K562 (cell line): ENCODE data around the gene THRSP. TPM values are rescaled to one million over a fixed set of nuclear protein-coding genes. Genes with fewer than 3 reads are reported as not detected.
A peak's percentile ranks its signal among the peaks of the same experiment; 100 is the strongest.

ENCODE experiments used
- ARNT ChIP-seq, 2 experiments: fragments of 450-650 bp; IDR thresholded peaks; 2 replicates each; pipeline ENCODE4 v1.6.1; 2016; ENCODE audit warnings: mild to moderate bottlenecking in 1 of 2
- CEBPG ChIP-seq, 3 experiments: fragments of 200-800 bp in 1 of 3; sonication (Bioruptor generic) in 1 of 3; sonication (generic) in 1 of 3; formaldehyde crosslinking in 1 of 3; IDR thresholded peaks in 2 of 3; conservative IDR thresholded peaks in 1 of 3; 2 replicates each; pipeline versions ENCODE4 v1.6.1 to v1.8.0; 2016 to 2022; ENCODE audit warnings: missing compliant biosample characterization in 2 of 3, missing genetic modification characterization in 2 of 3, mild to moderate bottlenecking in 1 of 3, missing genetic modification reagents in 1 of 3
- ETV5 ChIP-seq: sonication (generic); formaldehyde crosslinking; IDR thresholded peaks from 2 replicates; pipeline ENCODE4 v1.4.0; 2020; ENCODE audit warnings: low read depth, mild to moderate bottlenecking, missing genetic modification reagents
- ETV6 ChIP-seq, 3 experiments: fragments of 150-350 bp in 1 of 3; sonication (generic) in 1 of 3; formaldehyde crosslinking in 1 of 3; IDR thresholded peaks; 2 replicates each; pipeline versions ENCODE4 v1.6.1 to v1.8.0; 2014 to 2022; ENCODE audit warnings: borderline replicate concordance in 2 of 3, low read depth in 2 of 3, antibody characterized with exemption in 1 of 3, low read length in 1 of 3, mild to moderate bottlenecking in 1 of 3, missing genetic modification reagents in 1 of 3
- HMG20A ChIP-seq: fragments of 450-650 bp; formaldehyde crosslinking; conservative IDR thresholded peaks from 2 replicates; pipeline ENCODE4 v1.4.0; 2020; ENCODE audit warnings: mild to moderate bottlenecking, mixed read lengths
- NCOA1 ChIP-seq: fragments of 450-650 bp; IDR thresholded peaks from 2 replicates; pipeline ENCODE4 v1.6.1; 2016; ENCODE audit warnings: low read depth
- NR0B1 ChIP-seq: fragments of 450-650 bp; IDR thresholded peaks from one replicate; pipeline ENCODE4 v1.6.1; 2018; ENCODE audit warnings: mild to moderate bottlenecking, moderate library complexity; ENCODE audit not compliant: partially characterized antibody
- POLR2G ChIP-seq: fragments of 200-400 bp; formaldehyde crosslinking; IDR thresholded peaks from 2 replicates; pipeline ENCODE4 v1.6.1; 2017; ENCODE audit warnings: low read depth, mild to moderate bottlenecking, antibody characterized with exemption, low read length, moderate library complexity
- RUNX1 ChIP-seq: sonication (generic); IDR thresholded peaks from 2 replicates; pipeline ENCODE4 v1.6.1; 2016; ENCODE audit warnings: antibody characterized with exemption, low read depth
- SIX5 ChIP-seq, 2 experiments: IDR thresholded peaks; 2 replicates each; pipeline ENCODE4 v1.6.1; 2011; ENCODE audit warnings: low read length in 2 of 2, borderline replicate concordance in 1 of 2, low read depth in 1 of 2, mild to moderate bottlenecking in 1 of 2, moderate library complexity in 1 of 2; ENCODE audit not compliant: insufficient read depth in 1 of 2
- TAF9B ChIP-seq: fragments of 450-650 bp; IDR thresholded peaks from 2 replicates; pipeline ENCODE4 v1.6.1; 2018; ENCODE audit warnings: mild to moderate bottlenecking; ENCODE audit not compliant: partially characterized antibody
- TAL1 ChIP-seq: fragments of 450-650 bp; IDR thresholded peaks from 2 replicates; pipeline ENCODE4 v1.6.1; 2016; ENCODE audit warnings: mild to moderate bottlenecking
- TRIM25 ChIP-seq: fragments of 450-650 bp; IDR thresholded peaks from 2 replicates; pipeline ENCODE4 v1.7.0; 2016; ENCODE audit warnings: borderline replicate concordance
- ZBTB26 ChIP-seq: fragments of 450-650 bp; formaldehyde crosslinking; IDR thresholded peaks from 2 replicates; pipeline ENCODE4 v1.4.0; 2022; ENCODE audit warnings: missing genetic modification characterization
- ZNF165 ChIP-seq: fragments of 250-450 bp; sonication (Bioruptor Pico); IDR thresholded peaks from 2 replicates; pipeline ENCODE4 v1.4.0; 2020; ENCODE audit warnings: borderline replicate concordance
- ZNF175 ChIP-seq: fragments of 200-800 bp; sonication (Bioruptor generic); IDR thresholded peaks from 2 replicates; pipeline ENCODE4 v1.6.1; 2016; ENCODE audit warnings: low read depth, mild to moderate bottlenecking, missing genetic modification characterization, missing compliant biosample characterization
- polyA plus RNA-seq, 8 experiments: library from polyadenylated mRNA; depleted of rRNA in 4 of 8; stranded (reverse) in 5 of 8; unstranded in 3 of 8; fragments of >200 nt; fragmentation: Nextera tagmentation in 2 of 8; fragmentation: Illumina TruSeq in 1 of 8; extraction: Ambion mirVana in 2 of 8; extraction: Trizol in 1 of 8; gene quantifications; 2 replicates each; pipeline versions ENCODE4 v1.2.1 to v1.2.3, GENCODE V29; 2011 to 2014; ENCODE audit warnings: inconsistent platforms in 1 of 8, missing spikeins in 1 of 8
- total RNA-seq, 7 experiments: library from RNA; depleted of rRNA in 6 of 7; stranded (reverse); fragments of >200 nt in 6 of 7; fragmentation: Illumina TruSeq in 2 of 7; extraction: Trizol in 2 of 7; gene quantifications; 2 replicates each; pipeline versions ENCODE4 v1.2.1 to v1.2.3, GENCODE V29; 2011 to 2021; ENCODE audit warnings: low replicate concordance in 1 of 7
- TF ChIP-seq, protein P1 (sequence below), 2 experiments: IDR thresholded peaks; 2 replicates each; pipeline ENCODE4 v1.6.1; 2012; ENCODE audit warnings: improper control_type of control experiment in 2 of 2, low read depth in 2 of 2, low read length in 2 of 2, borderline replicate concordance in 1 of 2

The THRSP gene
- total and polyA plus RNA-seq, 9 of the 15 experiments (the other 6 are each of a cell fraction or from before 2014, with no cell fraction given), result 0.23 to 0.56 (median 0.31) TPM; not detected in 2

DNA sequence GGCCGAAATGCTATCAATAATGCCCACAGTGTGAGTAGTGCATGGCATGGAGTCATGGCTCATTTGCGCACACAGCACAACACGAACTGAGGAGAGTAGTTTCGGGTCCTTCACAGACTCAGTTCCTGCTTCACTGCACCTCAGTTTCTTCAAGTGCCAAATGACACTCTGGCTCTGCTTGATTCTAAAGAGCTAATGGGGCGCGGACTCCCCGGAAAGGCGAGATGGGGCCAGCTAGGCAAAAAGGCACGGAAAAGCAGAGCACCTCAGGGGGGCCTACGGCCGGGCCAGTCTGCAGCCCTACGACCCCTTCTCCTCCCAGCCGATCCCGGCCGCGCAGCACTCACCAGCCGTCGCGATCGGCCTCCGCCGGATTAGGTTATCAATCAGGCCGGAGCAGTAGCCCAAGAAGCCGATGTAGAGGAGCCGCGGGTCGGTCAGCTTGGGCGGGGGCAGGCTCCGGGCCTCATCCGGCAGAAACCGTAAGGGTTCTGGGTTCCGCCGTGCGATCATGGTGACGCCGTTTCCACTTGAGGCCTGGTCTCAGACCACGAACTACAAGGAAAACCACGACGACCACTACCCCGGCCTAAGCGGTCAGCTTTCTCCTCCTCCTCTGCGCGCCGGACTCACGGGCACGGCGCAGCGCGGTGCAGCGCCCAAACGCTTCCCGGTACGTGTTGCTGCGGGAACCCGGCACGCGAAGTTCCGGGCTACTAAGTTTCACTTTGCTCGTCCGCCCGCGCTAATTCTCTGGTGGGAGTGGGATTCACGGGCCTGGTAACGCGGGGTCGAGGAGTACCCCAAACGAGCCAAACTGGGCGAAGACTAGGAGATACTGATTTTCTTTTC lies 15.8 kb downstream of the THRSP start, which contains the start of gene NDUFC2 (continued):
- TF ChIP-seq TRIM25, result no peak
- TF ChIP-seq CEBPG (CRISPR knock-in tag; IDR thresholded peaks at IDR 0.05), result no peak
- no peak for TF ChIP-seq CEBPG (tag; conservative IDR thresholded peaks at IDR 0.05 in 1 of 2, IDR thresholded peaks at IDR 0.05 in 1 of 2)
- peak; percentile 97 for TF ChIP-seq NCOA1
- TF ChIP-seq, protein P1, sequence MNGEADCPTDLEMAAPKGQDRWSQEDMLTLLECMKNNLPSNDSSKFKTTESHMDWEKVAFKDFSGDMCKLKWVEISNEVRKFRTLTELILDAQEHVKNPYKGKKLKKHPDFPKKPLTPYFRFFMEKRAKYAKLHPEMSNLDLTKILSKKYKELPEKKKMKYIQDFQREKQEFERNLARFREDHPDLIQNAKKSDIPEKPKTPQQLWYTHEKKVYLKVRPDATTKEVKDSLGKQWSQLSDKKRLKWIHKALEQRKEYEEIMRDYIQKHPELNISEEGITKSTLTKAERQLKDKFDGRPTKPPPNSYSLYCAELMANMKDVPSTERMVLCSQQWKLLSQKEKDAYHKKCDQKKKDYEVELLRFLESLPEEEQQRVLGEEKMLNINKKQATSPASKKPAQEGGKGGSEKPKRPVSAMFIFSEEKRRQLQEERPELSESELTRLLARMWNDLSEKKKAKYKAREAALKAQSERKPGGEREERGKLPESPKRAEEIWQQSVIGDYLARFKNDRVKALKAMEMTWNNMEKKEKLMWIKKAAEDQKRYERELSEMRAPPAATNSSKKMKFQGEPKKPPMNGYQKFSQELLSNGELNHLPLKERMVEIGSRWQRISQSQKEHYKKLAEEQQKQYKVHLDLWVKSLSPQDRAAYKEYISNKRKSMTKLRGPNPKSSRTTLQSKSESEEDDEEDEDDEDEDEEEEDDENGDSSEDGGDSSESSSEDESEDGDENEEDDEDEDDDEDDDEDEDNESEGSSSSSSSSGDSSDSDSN (IDR thresholded peaks at IDR 0.05; ENCODE audit: borderline replicate concordance in 1 of 2, low read depth in 2 of 2, low read length in 2 of 2), result peak; percentile 68 to 80; a peak in 1 of 4 replicates
- TF ChIP-seq NR0B1, result no peak
- TF ChIP-seq ARNT (IDR thresholded peaks at IDR 0.05), result peak in 1 of 2 experiments; percentile 57; a peak in 2 of 4 replicates
- no peak for TF ChIP-seq ZNF175 (CRISPR knock-in tag)
- TF ChIP-seq SIX5 (IDR thresholded peaks at IDR 0.05; ENCODE audit: borderline replicate concordance in 1 of 2, insufficient read depth in 1 of 2, low read depth in 1 of 2, low read length in 2 of 2), result peak; percentile 36 to 46; a peak in 2 of 4 replicates
- no peak for TF ChIP-seq TAL1
- TF ChIP-seq ETV6 (IDR thresholded peaks at IDR 0.05; ENCODE audit: borderline replicate concordance in 1 of 2, low read depth in 2 of 2, low read length in 1 of 2), result no peak
- no peak for TF ChIP-seq ETV6 (CRISPR knock-in tag; IDR thresholded peaks at IDR 0.05; ENCODE audit: borderline replicate concordance)
- TF ChIP-seq POLR2G, result peak; percentile 92
- peak; percentile 55; the same call in 1 of the 2 replicates for TF ChIP-seq RUNX1
- TF ChIP-seq TAF9B, result peak; percentile 95
- TF ChIP-seq ZNF165 (CRISPR knock-in tag), result no peak
- no peak for TF ChIP-seq HMG20A (CRISPR knock-in tag)
- TF ChIP-seq ZBTB26 (CRISPR knock-in tag), result no peak
- TF ChIP-seq ETV5, result peak; percentile 52
